Measurements from ENCODE around the gene KMT5B.

KMT5B gene

DNA sequence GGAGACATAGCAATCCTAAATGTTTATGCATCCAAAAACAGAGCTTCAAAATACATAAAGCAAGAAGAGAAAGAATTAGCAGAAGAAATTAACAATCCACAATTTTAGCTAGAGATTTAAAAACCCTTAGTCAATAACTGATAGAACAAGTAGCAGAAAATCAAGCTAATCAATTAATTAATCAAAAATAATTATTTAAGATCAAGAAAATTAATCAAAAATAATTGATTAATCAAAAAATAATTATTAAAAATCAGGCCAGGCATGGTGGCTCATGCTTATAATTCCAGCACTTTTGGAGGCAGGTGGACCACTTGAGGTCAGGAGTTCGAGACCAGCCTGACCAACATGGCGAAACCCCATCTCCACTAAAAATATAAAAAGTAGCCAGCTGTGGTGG is 29.5 kb upstream of the KMT5B start:
- Histone ChIP-seq H3K4me2 (ENCODE audit: low read depth, low read length) (no peak overlapping the region), H3K27me3 (replicated peaks; ENCODE audit: insufficient read depth, low read length) (no peaks in the 10 kb centered on the region), H3K9me2 (replicated peaks; ENCODE audit: insufficient read depth, low read length) (no peaks in the 10 kb centered on the region), H4K20me1 (ENCODE audit: insufficient read depth, low read length) (no peaks in the 10 kb centered on the region), H3K27ac (ENCODE audit: low read length) (no peak overlapping the region), H3K36me3 (replicated peaks; ENCODE audit: insufficient read depth, low read length) (no peaks in the 10 kb centered on the region), H3K79me2 (ENCODE audit: low read length) (no peaks in the 10 kb centered on the region), H2AFZ (ENCODE audit: low read length) (no peak overlapping the region), H3K4me1 (ENCODE audit: low read length) (no peaks in the 10 kb centered on the region), H3K9ac (ENCODE audit: low read length) (no peak overlapping the region), H3F3A (ENCODE audit: insufficient read depth, low read length) (no peaks in the 10 kb centered on the region), H3K4me3 (ENCODE audit: low read length) (no peak overlapping the region), H3K9me3 (replicated peaks; ENCODE audit: insufficient read depth, low read length) (no peaks in the 10 kb centered on the region)
- no peak for DNase-seq
- TF ChIP-seq EZH2phosphoT487 (IDR thresholded peaks at IDR 0.05; ENCODE audit: low read length) (no peak), EZH2 (optimal IDR thresholded peaks at IDR 0.05; ENCODE audit: low read depth, low read length) (no peak)
- TF ChIP-seq, protein P1, sequence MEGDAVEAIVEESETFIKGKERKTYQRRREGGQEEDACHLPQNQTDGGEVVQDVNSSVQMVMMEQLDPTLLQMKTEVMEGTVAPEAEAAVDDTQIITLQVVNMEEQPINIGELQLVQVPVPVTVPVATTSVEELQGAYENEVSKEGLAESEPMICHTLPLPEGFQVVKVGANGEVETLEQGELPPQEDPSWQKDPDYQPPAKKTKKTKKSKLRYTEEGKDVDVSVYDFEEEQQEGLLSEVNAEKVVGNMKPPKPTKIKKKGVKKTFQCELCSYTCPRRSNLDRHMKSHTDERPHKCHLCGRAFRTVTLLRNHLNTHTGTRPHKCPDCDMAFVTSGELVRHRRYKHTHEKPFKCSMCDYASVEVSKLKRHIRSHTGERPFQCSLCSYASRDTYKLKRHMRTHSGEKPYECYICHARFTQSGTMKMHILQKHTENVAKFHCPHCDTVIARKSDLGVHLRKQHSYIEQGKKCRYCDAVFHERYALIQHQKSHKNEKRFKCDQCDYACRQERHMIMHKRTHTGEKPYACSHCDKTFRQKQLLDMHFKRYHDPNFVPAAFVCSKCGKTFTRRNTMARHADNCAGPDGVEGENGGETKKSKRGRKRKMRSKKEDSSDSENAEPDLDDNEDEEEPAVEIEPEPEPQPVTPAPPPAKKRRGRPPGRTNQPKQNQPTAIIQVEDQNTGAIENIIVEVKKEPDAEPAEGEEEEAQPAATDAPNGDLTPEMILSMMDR (IDR thresholded peaks at IDR 0.05; ENCODE audit: low read length) = no peak

DNA sequence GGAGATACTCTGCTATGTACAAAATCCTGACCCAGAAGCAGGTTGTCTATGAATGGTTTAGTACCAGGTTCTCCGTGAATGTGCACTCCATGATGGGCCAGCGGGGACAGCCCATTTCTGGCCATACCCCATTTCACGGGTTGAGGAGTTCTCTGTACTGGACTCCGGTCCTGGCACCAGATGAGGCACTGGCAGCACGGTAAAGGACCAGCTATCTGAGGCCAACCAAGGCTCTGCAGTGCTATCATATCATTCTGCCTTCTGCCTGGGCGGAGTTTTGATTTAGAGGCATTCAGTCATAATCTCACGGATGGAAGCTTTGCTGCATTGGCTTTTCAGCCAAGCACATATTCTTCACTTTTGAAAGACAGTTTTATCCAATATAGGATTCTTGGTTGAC is 18.5 kb upstream of the KMT5B start:
- Histone ChIP-seq H3K4me2 (ENCODE audit: low read depth, low read length) (no peak overlapping the region), H3F3A (ENCODE audit: insufficient read depth, low read length) (peaks cover 6% of the 10 kb centered on the region), H3K27ac (ENCODE audit: low read length) (no peak overlapping the region), H3K36me3 (replicated peaks; ENCODE audit: insufficient read depth, low read length) (no peaks in the 10 kb centered on the region), H3K9me3 (replicated peaks; ENCODE audit: insufficient read depth, low read length) (no peaks in the 10 kb centered on the region), H3K4me1 (ENCODE audit: low read length) (no peaks in the 10 kb centered on the region; the same call in 1 of the 2 replicates), H2AFZ (ENCODE audit: low read length) (no peak overlapping the region), H3K27me3 (replicated peaks; ENCODE audit: insufficient read depth, low read length) (no peaks in the 10 kb centered on the region), H3K79me2 (ENCODE audit: low read length) (no peaks in the 10 kb centered on the region), H3K9ac (ENCODE audit: low read length) (no peak overlapping the region), H4K20me1 (ENCODE audit: insufficient read depth, low read length) (no peaks in the 10 kb centered on the region), H3K9me2 (replicated peaks; ENCODE audit: insufficient read depth, low read length) (no peaks in the 10 kb centered on the region), H3K4me3 (ENCODE audit: low read length) (no peak overlapping the region)
- no peak for TF ChIP-seq EZH2phosphoT487 (IDR thresholded peaks at IDR 0.05; ENCODE audit: low read length)
- TF ChIP-seq EZH2 (optimal IDR thresholded peaks at IDR 0.05; ENCODE audit: low read depth, low read length) = no peak
- TF ChIP-seq, protein P1 (IDR thresholded peaks at IDR 0.05; ENCODE audit: low read length) = no peak
- no peak for DNase-seq

DNA sequence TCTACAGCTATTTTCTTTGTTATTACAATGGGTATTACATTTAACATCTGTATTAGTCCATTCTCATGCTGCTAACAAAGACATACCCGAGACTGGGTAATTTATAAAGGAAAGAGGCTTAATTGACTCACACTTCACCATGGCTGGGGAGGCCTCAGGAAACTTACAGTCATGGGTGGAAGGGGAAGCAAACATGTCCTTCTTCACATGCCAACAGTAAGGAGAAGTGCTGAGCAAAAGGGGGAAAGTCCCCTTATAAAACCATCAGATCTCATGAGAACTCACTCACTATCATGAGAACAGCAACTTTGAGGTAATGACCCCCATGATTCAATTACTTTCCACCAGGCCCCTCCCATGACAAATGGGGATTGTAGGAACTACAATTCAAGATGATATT is 16.5 kb upstream of the KMT5B start:
- H3K4me1 ChIP-seq (ENCODE audit: low read length) = no peaks in the 10 kb centered on the region; the same call in 1 of the 2 replicates
- no peak overlapping the region for H3K4me3 ChIP-seq (ENCODE audit: low read length)
- H3K27me3 ChIP-seq (replicated peaks; ENCODE audit: insufficient read depth, low read length) = no peaks in the 10 kb centered on the region
- no peak for DNase-seq
- no peaks in the 10 kb centered on the region for H3K9me2 ChIP-seq (replicated peaks; ENCODE audit: insufficient read depth, low read length)
- no peaks in the 10 kb centered on the region for H3K9me3 ChIP-seq (replicated peaks; ENCODE audit: insufficient read depth, low read length)
- no peak overlapping the region for H3K27ac ChIP-seq (ENCODE audit: low read length)
- peaks cover 3% of the 10 kb centered on the region for H3F3A ChIP-seq (ENCODE audit: insufficient read depth, low read length)
- H2AFZ ChIP-seq (ENCODE audit: low read length) = no peak overlapping the region
- TF ChIP-seq, protein P1 (IDR thresholded peaks at IDR 0.05; ENCODE audit: low read length) = no peak
- TF ChIP-seq EZH2phosphoT487 (IDR thresholded peaks at IDR 0.05; ENCODE audit: low read length) (no peak), EZH2 (optimal IDR thresholded peaks at IDR 0.05; ENCODE audit: low read depth, low read length) (no peak)
- no peaks in the 10 kb centered on the region for H4K20me1 ChIP-seq (ENCODE audit: insufficient read depth, low read length)
- H3K79me2 ChIP-seq (ENCODE audit: low read length) = no peaks in the 10 kb centered on the region
- no peak overlapping the region for H3K4me2 ChIP-seq (ENCODE audit: low read depth, low read length)
- H3K36me3 ChIP-seq (replicated peaks; ENCODE audit: insufficient read depth, low read length) = no peaks in the 10 kb centered on the region
- H3K9ac ChIP-seq (ENCODE audit: low read length) = no peak overlapping the region

All from MM.1S (cell line).